Neural cell (in vitro differentiated cells): ENCODE results near the gene SLC16A2.

Experiments
- MXI1 ChIP-seq: fragments of 450-650 bp; conservative IDR thresholded peaks from 2 replicates; pipeline ENCODE4 v1.6.1; 2014; ENCODE audit warnings: antibody characterized with exemption, mild to moderate bottlenecking; ENCODE audit not compliant: poor library complexity, severe bottlenecking
- TF ChIP-seq, protein P1 (sequence below): fragments of 450-650 bp; IDR thresholded peaks from 2 replicates; pipeline ENCODE4 v1.5.1; 2014; ENCODE audit warnings: antibody characterized with exemption, mild to moderate bottlenecking, moderate library complexity; ENCODE audit not compliant: poor library complexity, severe bottlenecking

DNA sequence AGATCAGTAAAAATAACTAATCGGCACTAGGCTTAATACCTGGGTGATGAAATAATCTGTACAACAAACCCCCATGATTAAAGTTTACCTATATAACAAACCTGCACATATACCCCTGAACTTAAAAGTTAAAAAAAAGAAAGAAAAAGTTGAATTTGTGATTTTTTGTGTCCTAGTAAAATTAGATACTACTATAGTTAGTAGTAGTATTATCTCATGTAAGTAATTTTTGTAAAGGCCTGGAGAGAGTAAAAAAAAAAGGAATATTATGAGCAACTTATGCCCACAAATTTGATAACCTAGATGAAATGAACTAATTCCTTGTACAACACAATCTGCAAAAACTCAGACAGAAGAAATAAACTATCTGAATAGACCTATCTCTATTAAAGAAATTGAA, 25.7 kb upstream of the SLC16A2 start:
- TF ChIP-seq MXI1: no peak
- TF ChIP-seq, protein P1, sequence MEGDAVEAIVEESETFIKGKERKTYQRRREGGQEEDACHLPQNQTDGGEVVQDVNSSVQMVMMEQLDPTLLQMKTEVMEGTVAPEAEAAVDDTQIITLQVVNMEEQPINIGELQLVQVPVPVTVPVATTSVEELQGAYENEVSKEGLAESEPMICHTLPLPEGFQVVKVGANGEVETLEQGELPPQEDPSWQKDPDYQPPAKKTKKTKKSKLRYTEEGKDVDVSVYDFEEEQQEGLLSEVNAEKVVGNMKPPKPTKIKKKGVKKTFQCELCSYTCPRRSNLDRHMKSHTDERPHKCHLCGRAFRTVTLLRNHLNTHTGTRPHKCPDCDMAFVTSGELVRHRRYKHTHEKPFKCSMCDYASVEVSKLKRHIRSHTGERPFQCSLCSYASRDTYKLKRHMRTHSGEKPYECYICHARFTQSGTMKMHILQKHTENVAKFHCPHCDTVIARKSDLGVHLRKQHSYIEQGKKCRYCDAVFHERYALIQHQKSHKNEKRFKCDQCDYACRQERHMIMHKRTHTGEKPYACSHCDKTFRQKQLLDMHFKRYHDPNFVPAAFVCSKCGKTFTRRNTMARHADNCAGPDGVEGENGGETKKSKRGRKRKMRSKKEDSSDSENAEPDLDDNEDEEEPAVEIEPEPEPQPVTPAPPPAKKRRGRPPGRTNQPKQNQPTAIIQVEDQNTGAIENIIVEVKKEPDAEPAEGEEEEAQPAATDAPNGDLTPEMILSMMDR: no peak
